Endodermal cell (in vitro differentiated cells): Measurements from ENCODE around the gene MTHFD1L. TPM values are rescaled to one million over a fixed set of nuclear protein-coding genes. Genes with fewer than 3 reads are reported as not detected.

ENCODE experiments used
- DNase-seq: peaks from one replicate; pipeline ENCODE4 v3.0.0-alpha.2; 2017
- H3K27ac ChIP-seq: 2 replicates; pipeline ENCODE4 v1.5.1; 2013; ENCODE audit warnings: mild to moderate bottlenecking, low read depth, low read length, moderate library complexity
- H3K27me3 ChIP-seq: 2 replicates; pipeline ENCODE4 v1.6.1; 2013; ENCODE audit warnings: mild to moderate bottlenecking, low read length, moderate library complexity; ENCODE audit not compliant: insufficient read depth, control insufficient read depth, poor library complexity, severe bottlenecking
- H3K36me3 ChIP-seq: 2 replicates; pipeline ENCODE4 v1.7.0; 2013; ENCODE audit warnings: mild to moderate bottlenecking, low read length, moderate library complexity; ENCODE audit not compliant: control insufficient read depth, insufficient read depth
- H3K4me1 ChIP-seq: one replicate; pipeline ENCODE4 v1.7.0; 2013; ENCODE audit warnings: low read length; ENCODE audit not compliant: control insufficient read depth, insufficient read depth
- H3K4me3 ChIP-seq: 2 replicates; pipeline ENCODE4 v1.5.1; 2013; ENCODE audit warnings: mild to moderate bottlenecking, low read length, moderate library complexity
- H3K9ac ChIP-seq: 2 replicates; pipeline ENCODE4 v1.6.1; 2013; ENCODE audit warnings: mild to moderate bottlenecking, low read length, moderate library complexity; ENCODE audit not compliant: poor library complexity, severe bottlenecking; ENCODE audit errors: extremely low read depth
- H3K9me3 ChIP-seq: 2 replicates; pipeline ENCODE4 v1.6.1; 2013; ENCODE audit warnings: mild to moderate bottlenecking, low read length, moderate library complexity; ENCODE audit not compliant: control insufficient read depth
- H3K27ac Mint-ChIP-seq: 2 replicates; pipeline ENCODE4 v1.8.0; 2020; ENCODE audit warnings: mixed read lengths
- H3K27me3 Mint-ChIP-seq: 2 replicates; pipeline ENCODE4 v1.8.0; 2021; ENCODE audit warnings: mild to moderate bottlenecking, mixed read lengths; ENCODE audit not compliant: insufficient read depth
- H3K36me3 Mint-ChIP-seq: 2 replicates; pipeline ENCODE4 v1.8.0; 2020; ENCODE audit warnings: low read depth, mixed read lengths
- H3K4me1 Mint-ChIP-seq: 2 replicates; pipeline ENCODE4 v1.8.0; 2020; ENCODE audit warnings: mixed read lengths
- H3K4me3 Mint-ChIP-seq: 2 replicates; pipeline ENCODE4 v1.8.0; 2020; ENCODE audit warnings: mild to moderate bottlenecking, moderate library complexity, mixed read lengths
- H3K9me3 Mint-ChIP-seq: 2 replicates; pipeline ENCODE4 v1.8.0; 2020; ENCODE audit warnings: mild to moderate bottlenecking, mixed read lengths
- WGBS, 2 experiments: methylation state at CpG; one replicate each; pipeline versions ENCODE4 v1.1.5 to v1.1.7; 2013; ENCODE audit warnings: missing lambda C conversion rate in 2 of 2, mixed read lengths in 1 of 2; ENCODE audit not compliant: insufficient coverage in 1 of 2, insufficient read length in 1 of 2; 5-methylcytosine and 5-hydroxymethylcytosine counted together
- total RNA-seq, 2 donors: library from RNA; stranded (reverse); fragmentation: NEBNext Ultra II Directional in 1 of 2; extraction: Animal tissue kit (Norgen Biotek cat#: 25700) in 1 of 2; gene quantifications; 2 replicates in 1 of 2; 3 replicates in 1 of 2; pipeline ENCODE4 v1.2.1, GENCODE V29; 2021
- TF ChIP-seq, protein P1 (sequence below): fragments of 200-600 bp; sonication (generic); conservative IDR thresholded peaks from 2 replicates; pipeline ENCODE4 v1.5.0; 2021; ENCODE audit warnings: antibody characterized with exemption, mild to moderate bottlenecking

MTHFD1L gene
- total RNA-seq, 2 donors from 2014 or later = 70.2 to 72.6 TPM

DNA sequence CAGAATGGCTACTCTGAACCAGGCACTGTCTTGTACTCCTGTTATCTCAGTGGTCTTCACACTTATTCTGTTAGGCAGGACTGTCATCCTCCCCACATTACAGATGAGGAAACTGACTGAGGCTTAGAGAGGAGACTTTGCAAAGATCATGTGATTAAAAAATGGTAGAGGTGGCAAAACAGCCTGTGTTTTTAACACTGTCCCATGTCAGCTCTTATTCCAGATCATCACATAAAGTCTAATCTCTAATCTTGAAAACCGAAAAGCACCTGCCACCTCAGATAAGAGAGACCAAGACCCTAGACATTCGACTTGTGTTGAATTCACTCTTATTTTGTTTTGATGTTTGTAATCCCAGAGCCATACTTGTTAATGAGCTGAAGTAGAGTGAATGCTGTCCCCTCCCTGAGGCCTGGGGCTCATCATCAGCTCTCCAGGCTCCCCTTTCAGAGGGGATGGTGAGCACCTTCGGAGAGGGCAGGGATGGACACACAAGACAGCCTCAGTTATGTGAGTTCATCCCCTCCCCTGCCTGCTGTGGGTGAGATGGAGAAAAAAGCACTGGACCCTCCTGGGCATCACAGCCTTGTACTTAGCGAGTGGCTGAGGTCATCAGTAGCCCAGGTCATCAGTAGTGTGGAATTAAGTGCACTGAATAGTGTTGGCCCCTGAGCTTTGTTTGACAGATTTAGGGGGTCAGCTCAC is 30.6 kb downstream of the MTHFD1L start:
- Mint-ChIP-seq H3K9me3 (no peaks in the 10 kb centered on the region), H3K4me1 (peaks cover 6% of the 10 kb centered on the region), H3K36me3 (peaks cover 31% of the 10 kb centered on the region), H3K4me3 (no peak overlapping the region), H3K27me3 (no peaks in the 10 kb centered on the region), H3K27ac (no peak overlapping the region)
- 67 to 68% methylated on average over 3 to 4 of the region's 4 CpGs for WGBS, 2 experiments
- Histone ChIP-seq H3K4me1 (no peaks in the 10 kb centered on the region), H3K9me3 (no peaks in the 10 kb centered on the region), H3K36me3 (peaks cover 65% of the 10 kb centered on the region), H3K4me3 (no peak overlapping the region), H3K27ac (no peak overlapping the region), H3K27me3 (no peaks in the 10 kb centered on the region), H3K9ac (no peak overlapping the region)
- TF ChIP-seq, protein P1, sequence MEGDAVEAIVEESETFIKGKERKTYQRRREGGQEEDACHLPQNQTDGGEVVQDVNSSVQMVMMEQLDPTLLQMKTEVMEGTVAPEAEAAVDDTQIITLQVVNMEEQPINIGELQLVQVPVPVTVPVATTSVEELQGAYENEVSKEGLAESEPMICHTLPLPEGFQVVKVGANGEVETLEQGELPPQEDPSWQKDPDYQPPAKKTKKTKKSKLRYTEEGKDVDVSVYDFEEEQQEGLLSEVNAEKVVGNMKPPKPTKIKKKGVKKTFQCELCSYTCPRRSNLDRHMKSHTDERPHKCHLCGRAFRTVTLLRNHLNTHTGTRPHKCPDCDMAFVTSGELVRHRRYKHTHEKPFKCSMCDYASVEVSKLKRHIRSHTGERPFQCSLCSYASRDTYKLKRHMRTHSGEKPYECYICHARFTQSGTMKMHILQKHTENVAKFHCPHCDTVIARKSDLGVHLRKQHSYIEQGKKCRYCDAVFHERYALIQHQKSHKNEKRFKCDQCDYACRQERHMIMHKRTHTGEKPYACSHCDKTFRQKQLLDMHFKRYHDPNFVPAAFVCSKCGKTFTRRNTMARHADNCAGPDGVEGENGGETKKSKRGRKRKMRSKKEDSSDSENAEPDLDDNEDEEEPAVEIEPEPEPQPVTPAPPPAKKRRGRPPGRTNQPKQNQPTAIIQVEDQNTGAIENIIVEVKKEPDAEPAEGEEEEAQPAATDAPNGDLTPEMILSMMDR = no peak
- no peak for DNase-seq

DNA sequence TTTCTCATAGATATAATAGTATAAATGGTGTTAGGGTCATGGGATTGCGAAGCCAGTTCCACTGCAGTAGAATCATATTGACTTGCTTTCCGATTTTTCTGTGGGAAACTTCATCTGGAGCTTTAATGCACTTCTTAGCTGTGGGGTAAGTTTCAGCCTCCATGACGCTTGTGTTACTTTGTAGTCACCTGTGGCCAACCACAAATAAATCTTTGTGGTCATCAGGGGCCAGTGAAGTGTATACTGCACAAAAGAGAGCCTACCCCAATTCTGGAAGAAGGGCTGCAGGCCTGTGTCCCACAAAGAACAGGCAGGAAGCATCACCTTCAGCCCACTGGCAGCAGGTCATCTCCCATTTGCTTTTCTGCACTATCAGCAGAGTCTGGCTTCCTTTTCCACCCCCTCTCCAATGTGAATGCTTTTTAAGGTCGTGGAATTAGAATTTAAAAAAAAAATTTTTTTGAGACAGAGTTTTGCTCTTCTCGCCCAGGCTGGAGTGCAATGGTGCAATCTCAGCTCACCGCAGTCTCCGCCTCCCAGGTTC is 32.0 kb downstream of the MTHFD1L start:
- no peaks in the 10 kb centered on the region for H3K9me3 ChIP-seq
- peaks cover 8% of the 10 kb centered on the region for H3K4me1 Mint-ChIP-seq
- no peak for DNase-seq
- H3K27ac ChIP-seq = no peak overlapping the region
- WGBS, 2 experiments = 94 to 96% methylated on average over 6 to 7 of the region's 7 CpGs
- H3K36me3 ChIP-seq = peaks cover 60% of the 10 kb centered on the region
- no peak overlapping the region for H3K27ac Mint-ChIP-seq
- H3K9me3 Mint-ChIP-seq = no peaks in the 10 kb centered on the region
- no peaks in the 10 kb centered on the region for H3K27me3 Mint-ChIP-seq
- H3K4me1 ChIP-seq = no peaks in the 10 kb centered on the region
- H3K9ac ChIP-seq = no peak overlapping the region
- H3K4me3 Mint-ChIP-seq = no peak overlapping the region
- H3K27me3 ChIP-seq = no peaks in the 10 kb centered on the region
- TF ChIP-seq, protein P1 = no peak
- peaks cover 30% of the 10 kb centered on the region for H3K36me3 Mint-ChIP-seq
- no peak overlapping the region for H3K4me3 ChIP-seq

DNA sequence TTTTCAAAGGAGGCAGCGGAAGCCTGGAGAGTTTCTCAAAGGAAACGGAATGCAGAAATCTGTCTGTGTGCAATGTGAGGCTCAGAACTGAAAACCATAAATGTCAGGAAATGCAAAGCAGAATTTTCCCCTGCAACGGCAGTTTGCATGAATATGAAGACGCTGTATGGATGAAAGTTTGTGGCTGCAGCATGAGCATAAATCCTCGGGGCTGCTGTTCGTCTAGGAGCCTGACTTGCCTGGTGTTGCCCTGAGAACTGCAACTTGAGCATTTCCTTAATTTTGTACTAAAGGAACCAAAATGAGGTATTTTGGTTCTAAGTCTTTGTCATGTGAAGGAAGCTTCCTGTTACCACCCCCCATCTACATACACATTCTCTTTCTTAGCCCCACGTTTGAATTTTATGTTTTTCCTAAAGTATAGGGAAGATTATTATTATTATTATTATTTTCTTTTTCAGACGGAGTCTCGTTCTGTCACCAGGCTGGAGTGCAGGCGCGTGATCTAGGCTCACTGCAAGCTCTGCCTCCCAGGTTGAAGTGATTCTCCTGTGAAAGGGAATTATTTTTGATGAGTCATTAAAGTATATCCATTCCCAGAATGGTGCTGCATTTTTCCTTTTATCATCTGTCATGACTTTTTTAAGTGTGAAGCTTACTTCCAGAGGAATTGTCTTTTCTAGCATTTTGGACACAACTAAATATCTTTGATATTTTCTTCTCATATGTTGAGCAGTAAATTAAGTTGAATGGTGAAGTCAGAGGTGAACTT is 33.1 kb downstream of the MTHFD1L start:
- Mint-ChIP-seq H3K4me1 (peaks cover 8% of the 10 kb centered on the region), H3K27ac (peak overlapping the region; percentile 78), H3K4me3 (no peak overlapping the region), H3K9me3 (no peaks in the 10 kb centered on the region), H3K27me3 (no peaks in the 10 kb centered on the region), H3K36me3 (peaks cover 27% of the 10 kb centered on the region)
- Histone ChIP-seq H3K9me3 (no peaks in the 10 kb centered on the region), H3K4me1 (no peaks in the 10 kb centered on the region), H3K9ac (no peak overlapping the region), H3K27ac (no peak overlapping the region), H3K4me3 (no peak overlapping the region), H3K36me3 (peaks cover 55% of the 10 kb centered on the region), H3K27me3 (no peaks in the 10 kb centered on the region)
- TF ChIP-seq, protein P1 = no peak
- 96 to 100% methylated on average over 2 to 10 of the region's 11 CpGs for WGBS, 2 experiments
- no peak for DNase-seq
